K562 (cell line): ENCODE measurements around the gene GPALPP1. TPM values are rescaled to one million over a fixed set of nuclear protein-coding genes. Genes with fewer than 3 reads are reported as not detected.

Source experiments
- BRD4 ChIP-seq: fragments of 200-600 bp; sonication (generic); IDR thresholded peaks from 2 replicates; pipeline ENCODE4 v1.6.1; 2017; ENCODE audit warnings: inconsistent platforms
- CAMTA2 ChIP-seq: fragments of 250-450 bp; sonication (Bioruptor Pico); conservative IDR thresholded peaks from 2 replicates; pipeline ENCODE4 v1.5.1; 2022
- CBX8 ChIP-seq: fragments of 200-600 bp; sonication (generic); IDR thresholded peaks from 2 replicates; pipeline ENCODE4 v1.6.1; 2012; ENCODE audit warnings: borderline replicate concordance, mixed run types, low read depth, mild to moderate bottlenecking, moderate library complexity, mixed read lengths, low read length, control low read depth, inconsistent platforms; ENCODE audit not compliant: poor library complexity, severe bottlenecking; ENCODE audit errors: extremely low read depth
- CREB1 ChIP-seq, 2 experiments: sonication (generic) in 1 of 2; formaldehyde crosslinking in 1 of 2; IDR thresholded peaks; 2 replicates each; pipeline versions ENCODE4 v1.6.1 to v1.8.0; 2012 to 2022; ENCODE audit warnings: inconsistent platforms in 1 of 2, mild to moderate bottlenecking in 1 of 2, missing genetic modification reagents in 1 of 2, moderate library complexity in 1 of 2
- KDM4B ChIP-seq, 2 experiments: fragments of 450-650 bp in 1 of 2; sonication (generic) in 1 of 2; IDR thresholded peaks; 2 replicates each; pipeline ENCODE4 v1.6.1; 2016 to 2017; ENCODE audit warnings: borderline replicate concordance in 2 of 2, antibody characterized with exemption in 1 of 2, low read depth in 1 of 2, mild to moderate bottlenecking in 1 of 2
- MCM7 ChIP-seq, 2 experiments: fragments of 450-650 bp; IDR thresholded peaks; 2 replicates each; pipeline ENCODE4 v1.6.1; 2016 to 2018
- MED1 ChIP-seq: sonication (generic); formaldehyde crosslinking; IDR thresholded peaks from 2 replicates; pipeline ENCODE4 v1.8.1; 2023; ENCODE audit warnings: missing genetic modification reagents, borderline replicate concordance
- MIER1 ChIP-seq: fragments of 450-650 bp; IDR thresholded peaks from 2 replicates; pipeline ENCODE4 v1.6.1; 2016; ENCODE audit warnings: antibody characterized with exemption, mild to moderate bottlenecking, low read depth
- MTF1 ChIP-seq: fragments of 250-450 bp; sonication (Bioruptor Pico); IDR thresholded peaks from 2 replicates; pipeline ENCODE4 v1.9.0; 2021; ENCODE audit warnings: moderate library complexity, mild to moderate bottlenecking, inconsistent platforms, borderline replicate concordance
- SMAD4 ChIP-seq: fragments of 250-450 bp; sonication (Bioruptor Pico); conservative IDR thresholded peaks from 2 replicates; pipeline ENCODE4 v1.8.0; 2021; ENCODE audit warnings: inconsistent platforms, mild to moderate bottlenecking, moderate library complexity
- TAF7 ChIP-seq: fragments of 450-650 bp; IDR thresholded peaks from 2 replicates; pipeline ENCODE4 v1.6.1; 2016; ENCODE audit warnings: missing genetic modification characterization, missing compliant biosample characterization
- WHSC1 ChIP-seq: IDR thresholded peaks from one replicate; pipeline ENCODE4 v1.6.1; 2012; ENCODE audit warnings: low read length, control low read depth, inconsistent platforms
- ZNF143 ChIP-seq: sonication (generic); formaldehyde crosslinking; IDR thresholded peaks from 2 replicates; pipeline ENCODE4 v1.9.0; 2022; ENCODE audit warnings: mild to moderate bottlenecking, missing genetic modification reagents
- ZNF644 ChIP-seq: fragments of 200-800 bp; sonication (Bioruptor generic); IDR thresholded peaks from 2 replicates; pipeline ENCODE4 v1.6.1; 2016; ENCODE audit warnings: low read depth, missing genetic modification characterization, missing compliant biosample characterization
- ZNF766 ChIP-seq: fragments of 200-800 bp; sonication (Bioruptor generic); conservative IDR thresholded peaks from 2 replicates; pipeline ENCODE4 v1.6.1; 2016; ENCODE audit warnings: missing genetic modification characterization, missing compliant biosample characterization
- polyA plus RNA-seq, 8 experiments: library from polyadenylated mRNA; depleted of rRNA in 4 of 8; stranded (reverse) in 5 of 8; unstranded in 3 of 8; fragments of >200 nt; fragmentation: Nextera tagmentation in 2 of 8; fragmentation: Illumina TruSeq in 1 of 8; extraction: Ambion mirVana in 2 of 8; extraction: Trizol in 1 of 8; gene quantifications; 2 replicates each; pipeline versions ENCODE4 v1.2.1 to v1.2.3, GENCODE V29; 2011 to 2014; ENCODE audit warnings: inconsistent platforms in 1 of 8, missing spikeins in 1 of 8
- total RNA-seq, 7 experiments: library from RNA; depleted of rRNA in 6 of 7; stranded (reverse); fragments of >200 nt in 6 of 7; fragmentation: Illumina TruSeq in 2 of 7; extraction: Trizol in 2 of 7; gene quantifications; 2 replicates each; pipeline versions ENCODE4 v1.2.1 to v1.2.3, GENCODE V29; 2011 to 2021; ENCODE audit warnings: low replicate concordance in 1 of 7
- TF ChIP-seq, protein P1 (sequence below): fragments of 450-650 bp; IDR thresholded peaks from 2 replicates; pipeline ENCODE4 v1.6.1; 2018; ENCODE audit not compliant: partially characterized antibody
- TF ChIP-seq, protein P2 (sequence below): sonication (generic); formaldehyde crosslinking; IDR thresholded peaks from 2 replicates; pipeline ENCODE4 v1.8.0; 2022; ENCODE audit warnings: mild to moderate bottlenecking, missing genetic modification reagents, borderline replicate concordance
- TF ChIP-seq, protein P3 (sequence below): fragments of 250-450 bp; sonication (Bioruptor Pico); IDR thresholded peaks from 2 replicates; pipeline ENCODE4 v1.9.0; 2021; ENCODE audit warnings: mild to moderate bottlenecking, inconsistent platforms

Gene GPALPP1
- total and polyA plus RNA-seq, 9 of the 15 experiments (the other 6 are each of a cell fraction or from before 2014, with no cell fraction given), result 8.1 to 22.3 (median 18.5) TPM

DNA sequence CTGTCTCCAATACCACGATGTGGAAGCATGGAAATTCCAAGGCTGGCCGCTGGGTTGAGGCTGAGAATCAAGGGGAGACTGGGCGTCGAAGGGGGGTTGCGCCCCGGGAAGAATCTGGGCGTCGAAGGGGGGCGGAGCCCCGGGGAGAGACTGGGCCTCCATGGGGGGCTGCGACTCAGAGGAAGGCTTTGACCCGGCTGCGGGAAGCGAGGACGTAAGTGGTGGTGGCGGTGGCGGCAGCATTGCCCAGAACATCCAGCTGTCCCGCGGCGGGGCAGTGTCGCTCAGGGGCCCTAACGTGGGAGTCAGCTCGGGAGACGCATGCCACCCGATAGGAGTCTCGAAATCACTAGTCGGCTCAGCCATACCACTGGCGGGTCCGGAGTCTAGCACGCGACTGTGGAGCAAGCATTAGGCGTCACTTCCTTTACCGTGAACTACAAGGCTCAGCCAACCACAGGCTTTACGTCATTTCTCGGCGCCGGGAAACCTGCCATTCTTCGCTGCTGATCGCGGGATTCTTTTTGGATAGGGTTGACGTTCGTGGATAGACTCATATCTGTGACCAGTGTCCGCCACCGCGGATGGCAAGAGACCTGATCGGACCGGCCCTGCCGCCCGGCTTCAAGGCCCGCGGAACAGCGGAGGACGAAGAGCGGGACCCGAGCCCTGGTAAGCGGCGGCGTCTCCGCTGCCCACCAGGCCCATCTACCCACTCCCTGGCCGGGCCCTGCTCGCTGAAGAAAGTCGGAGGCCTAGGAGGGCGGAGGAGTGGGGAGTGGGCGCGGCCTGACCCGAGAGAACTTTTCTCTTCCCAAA lies at the start of gene GPALPP1, which contains the start of gene NUFIP1 (continued):
- TF ChIP-seq, protein P1, sequence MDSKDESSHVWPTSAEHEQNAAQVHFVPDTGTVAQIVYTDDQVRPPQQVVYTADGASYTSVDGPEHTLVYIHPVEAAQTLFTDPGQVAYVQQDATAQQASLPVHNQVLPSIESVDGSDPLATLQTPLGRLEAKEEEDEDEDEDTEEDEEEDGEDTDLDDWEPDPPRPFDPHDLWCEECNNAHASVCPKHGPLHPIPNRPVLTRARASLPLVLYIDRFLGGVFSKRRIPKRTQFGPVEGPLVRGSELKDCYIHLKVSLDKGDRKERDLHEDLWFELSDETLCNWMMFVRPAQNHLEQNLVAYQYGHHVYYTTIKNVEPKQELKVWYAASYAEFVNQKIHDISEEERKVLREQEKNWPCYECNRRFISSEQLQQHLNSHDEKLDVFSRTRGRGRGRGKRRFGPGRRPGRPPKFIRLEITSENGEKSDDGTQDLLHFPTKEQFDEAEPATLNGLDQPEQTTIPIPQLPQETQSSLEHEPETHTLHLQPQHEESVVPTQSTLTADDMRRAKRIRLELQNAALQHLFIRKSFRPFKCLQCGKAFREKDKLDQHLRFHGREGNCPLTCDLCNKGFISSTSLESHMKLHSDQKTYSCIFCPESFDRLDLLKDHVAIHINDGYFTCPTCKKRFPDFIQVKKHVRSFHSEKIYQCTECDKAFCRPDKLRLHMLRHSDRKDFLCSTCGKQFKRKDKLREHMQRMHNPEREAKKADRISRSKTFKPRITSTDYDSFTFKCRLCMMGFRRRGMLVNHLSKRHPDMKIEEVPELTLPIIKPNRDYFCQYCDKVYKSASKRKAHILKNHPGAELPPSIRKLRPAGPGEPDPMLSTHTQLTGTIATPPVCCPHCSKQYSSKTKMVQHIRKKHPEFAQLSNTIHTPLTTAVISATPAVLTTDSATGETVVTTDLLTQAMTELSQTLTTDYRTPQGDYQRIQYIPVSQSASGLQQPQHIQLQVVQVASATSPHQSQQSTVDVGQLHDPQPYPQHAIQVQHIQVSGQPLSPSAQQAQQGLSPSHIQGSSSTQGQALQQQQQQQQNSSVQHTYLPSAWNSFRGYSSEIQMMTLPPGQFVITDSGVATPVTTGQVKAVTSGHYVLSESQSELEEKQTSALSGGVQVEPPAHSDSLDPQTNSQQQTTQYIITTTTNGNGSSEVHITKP, result no peak
- TF ChIP-seq KDM4B (IDR thresholded peaks at IDR 0.05; ENCODE audit: borderline replicate concordance in 2 of 2, low read depth in 1 of 2) (no peak), BRD4 (no peak), ZNF644 (tag) (no peak), CAMTA2 (CRISPR knock-in tag) (no peak), CBX8 (no peak), ZNF766 (CRISPR knock-in tag) (no peak), ZNF143 (CRISPR knock-in tag) (no peak), WHSC1 (no peak), MIER1 (no peak), MED1 (no peak), MCM7 (IDR thresholded peaks at IDR 0.05) (no peak), MTF1 (no peak), CREB1 (IDR thresholded peaks at IDR 0.05) (peak; percentile 98), CREB1 (CRISPR knock-in tag; IDR thresholded peaks at IDR 0.05) (peak; percentile 97), TAF7 (tag) (no peak), SMAD4 (CRISPR knock-in tag) (no peak)
- TF ChIP-seq, protein P2, sequence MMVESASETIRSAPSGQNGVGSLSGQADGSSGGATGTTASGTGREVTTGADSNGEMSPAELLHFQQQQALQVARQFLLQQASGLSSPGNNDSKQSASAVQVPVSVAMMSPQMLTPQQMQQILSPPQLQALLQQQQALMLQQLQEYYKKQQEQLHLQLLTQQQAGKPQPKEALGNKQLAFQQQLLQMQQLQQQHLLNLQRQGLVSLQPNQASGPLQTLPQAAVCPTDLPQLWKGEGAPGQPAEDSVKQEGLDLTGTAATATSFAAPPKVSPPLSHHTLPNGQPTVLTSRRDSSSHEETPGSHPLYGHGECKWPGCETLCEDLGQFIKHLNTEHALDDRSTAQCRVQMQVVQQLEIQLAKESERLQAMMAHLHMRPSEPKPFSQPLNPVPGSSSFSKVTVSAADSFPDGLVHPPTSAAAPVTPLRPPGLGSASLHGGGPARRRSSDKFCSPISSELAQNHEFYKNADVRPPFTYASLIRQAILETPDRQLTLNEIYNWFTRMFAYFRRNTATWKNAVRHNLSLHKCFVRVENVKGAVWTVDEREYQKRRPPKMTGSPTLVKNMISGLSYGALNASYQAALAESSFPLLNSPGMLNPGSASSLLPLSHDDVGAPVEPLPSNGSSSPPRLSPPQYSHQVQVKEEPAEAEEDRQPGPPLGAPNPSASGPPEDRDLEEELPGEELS, result no peak
- TF ChIP-seq, protein P3, sequence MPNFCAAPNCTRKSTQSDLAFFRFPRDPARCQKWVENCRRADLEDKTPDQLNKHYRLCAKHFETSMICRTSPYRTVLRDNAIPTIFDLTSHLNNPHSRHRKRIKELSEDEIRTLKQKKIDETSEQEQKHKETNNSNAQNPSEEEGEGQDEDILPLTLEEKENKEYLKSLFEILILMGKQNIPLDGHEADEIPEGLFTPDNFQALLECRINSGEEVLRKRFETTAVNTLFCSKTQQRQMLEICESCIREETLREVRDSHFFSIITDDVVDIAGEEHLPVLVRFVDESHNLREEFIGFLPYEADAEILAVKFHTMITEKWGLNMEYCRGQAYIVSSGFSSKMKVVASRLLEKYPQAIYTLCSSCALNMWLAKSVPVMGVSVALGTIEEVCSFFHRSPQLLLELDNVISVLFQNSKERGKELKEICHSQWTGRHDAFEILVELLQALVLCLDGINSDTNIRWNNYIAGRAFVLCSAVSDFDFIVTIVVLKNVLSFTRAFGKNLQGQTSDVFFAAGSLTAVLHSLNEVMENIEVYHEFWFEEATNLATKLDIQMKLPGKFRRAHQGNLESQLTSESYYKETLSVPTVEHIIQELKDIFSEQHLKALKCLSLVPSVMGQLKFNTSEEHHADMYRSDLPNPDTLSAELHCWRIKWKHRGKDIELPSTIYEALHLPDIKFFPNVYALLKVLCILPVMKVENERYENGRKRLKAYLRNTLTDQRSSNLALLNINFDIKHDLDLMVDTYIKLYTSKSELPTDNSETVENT, result no peak
